GM21825 (cell line): ENCODE measurements around the gene TNS3.

Experiments used
- ATAC-seq: cut with Tn5 transposase; IDR thresholded peaks from one replicate; pipeline ENCODE4 v1.9.1; 2021; ENCODE audit warnings: mild to moderate bottlenecking, moderate library complexity; ENCODE audit not compliant: unreplicated experiment

TNS3 gene

DNA sequence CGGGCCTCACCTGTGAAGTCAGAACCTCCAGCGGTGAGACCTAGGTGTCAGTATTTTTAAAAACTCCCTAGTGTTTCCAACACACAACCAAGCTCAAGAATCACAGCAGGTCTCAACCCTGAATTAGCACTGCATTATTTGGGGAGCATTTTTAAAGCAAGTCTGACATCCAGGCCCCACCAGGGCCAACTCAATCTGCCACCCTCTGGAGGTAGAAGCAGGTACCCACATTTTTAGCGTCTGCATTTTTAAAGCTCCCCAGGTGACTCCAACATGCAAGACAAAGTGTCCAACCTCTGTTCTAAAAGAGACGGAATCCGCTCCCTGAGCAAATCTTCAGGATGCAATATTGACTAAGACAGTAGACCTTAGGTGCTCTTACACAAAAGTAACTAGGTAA lies 225.7 kb downstream of the TNS3 start:
- ATAC-seq = no peak

DNA sequence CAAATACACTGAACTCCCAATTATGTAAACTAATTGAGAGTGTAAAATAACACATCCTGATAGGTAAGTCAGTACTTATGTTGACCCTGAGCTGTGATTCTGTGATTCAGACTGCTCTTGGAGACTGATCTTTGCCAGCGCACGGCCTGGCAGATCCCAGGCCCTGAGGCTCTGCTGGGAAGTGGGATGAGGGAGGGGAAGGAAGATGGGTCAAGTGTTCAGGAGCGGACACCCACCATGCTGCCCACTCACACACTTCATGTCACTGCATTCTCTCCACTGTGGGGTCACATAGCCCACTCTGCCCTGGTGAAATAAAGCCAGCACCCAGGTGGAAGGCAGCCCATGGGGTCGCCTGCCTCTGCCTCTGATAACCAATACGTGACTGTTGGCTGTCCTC lies 226.2 kb downstream of the TNS3 start:
- ATAC-seq = no peak

DNA sequence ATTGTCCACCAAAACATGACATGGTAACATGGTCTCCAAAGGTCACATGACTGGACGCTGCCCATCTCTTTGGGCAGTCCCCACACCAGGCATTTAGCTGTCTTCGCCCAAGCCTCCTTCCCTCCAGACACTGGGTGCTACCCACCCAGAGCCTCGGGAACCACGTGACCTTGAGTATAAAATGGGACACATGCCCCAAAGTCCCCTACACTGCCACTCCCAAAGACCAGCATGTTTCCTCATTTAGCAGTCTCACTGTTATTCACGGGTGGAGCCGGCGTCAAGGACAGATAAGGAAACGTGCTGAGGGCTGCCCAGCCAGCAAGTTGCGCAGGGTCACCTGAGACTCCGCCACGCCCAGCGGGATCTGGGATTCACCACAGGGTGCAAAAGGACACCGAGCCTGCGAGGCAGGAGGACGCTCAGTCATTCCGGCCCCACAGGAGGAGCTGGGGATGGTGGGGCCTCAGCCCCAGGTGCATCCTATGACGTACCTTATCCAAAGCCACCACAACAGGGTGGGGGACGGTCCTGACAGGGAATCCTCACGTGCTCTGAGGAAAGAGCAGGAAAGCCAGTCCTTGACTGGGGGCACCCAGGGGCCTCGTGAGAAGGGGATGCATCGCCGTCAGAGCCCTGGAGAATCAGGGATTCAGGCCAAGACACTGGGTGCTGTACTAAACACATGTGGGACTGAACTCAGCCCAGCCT lies 226.9 kb downstream of the TNS3 start:
- no peak for ATAC-seq

DNA sequence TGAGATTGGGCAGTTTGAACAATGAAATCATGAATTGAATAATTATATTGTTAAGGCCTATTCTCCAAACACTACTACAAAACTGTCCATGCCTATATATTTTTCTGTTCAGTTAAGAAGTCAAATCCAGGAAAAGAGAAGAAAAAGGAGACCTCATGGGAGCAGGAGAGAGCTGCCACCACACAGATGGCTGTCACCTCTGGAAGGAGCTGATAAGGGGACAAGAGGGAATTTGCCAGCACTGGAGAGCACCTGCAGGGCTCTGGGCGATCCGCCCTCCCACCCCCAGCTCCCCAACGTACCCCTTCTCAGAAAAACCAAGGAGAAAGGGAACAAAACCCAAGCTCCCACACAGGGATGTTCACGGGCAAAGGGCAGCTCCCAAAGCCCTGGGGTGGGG lies 227.8 kb downstream of the TNS3 start:
- no peak for ATAC-seq

DNA sequence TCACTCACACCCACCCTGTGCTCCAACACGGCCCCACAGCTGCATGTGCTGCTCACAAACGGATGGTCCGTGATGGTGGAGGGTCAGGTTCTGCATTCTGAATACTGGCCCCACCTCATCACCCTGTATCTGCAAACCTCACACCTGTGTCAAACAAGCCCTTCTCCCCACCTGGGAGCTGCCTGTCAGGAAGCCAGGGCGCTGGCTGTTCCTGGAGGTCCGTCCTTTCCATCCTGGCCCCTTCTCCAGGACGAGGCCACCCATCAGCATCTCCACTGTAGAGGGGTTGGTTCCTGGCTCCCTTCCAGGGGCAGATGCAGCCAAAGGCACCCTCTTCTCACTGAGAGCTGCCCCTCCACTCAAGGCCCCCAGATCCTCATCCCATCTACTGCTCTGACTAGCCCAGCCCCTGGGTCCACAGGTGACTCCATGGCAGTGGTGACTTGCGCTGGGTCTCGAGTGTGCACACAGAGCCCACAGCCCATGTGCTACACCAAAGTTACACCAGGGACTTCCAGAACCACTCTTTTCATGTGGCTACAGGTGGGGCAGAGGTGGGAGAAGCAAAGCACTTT lies 229.4 kb downstream of the TNS3 start:
- ATAC-seq = no peak

DNA sequence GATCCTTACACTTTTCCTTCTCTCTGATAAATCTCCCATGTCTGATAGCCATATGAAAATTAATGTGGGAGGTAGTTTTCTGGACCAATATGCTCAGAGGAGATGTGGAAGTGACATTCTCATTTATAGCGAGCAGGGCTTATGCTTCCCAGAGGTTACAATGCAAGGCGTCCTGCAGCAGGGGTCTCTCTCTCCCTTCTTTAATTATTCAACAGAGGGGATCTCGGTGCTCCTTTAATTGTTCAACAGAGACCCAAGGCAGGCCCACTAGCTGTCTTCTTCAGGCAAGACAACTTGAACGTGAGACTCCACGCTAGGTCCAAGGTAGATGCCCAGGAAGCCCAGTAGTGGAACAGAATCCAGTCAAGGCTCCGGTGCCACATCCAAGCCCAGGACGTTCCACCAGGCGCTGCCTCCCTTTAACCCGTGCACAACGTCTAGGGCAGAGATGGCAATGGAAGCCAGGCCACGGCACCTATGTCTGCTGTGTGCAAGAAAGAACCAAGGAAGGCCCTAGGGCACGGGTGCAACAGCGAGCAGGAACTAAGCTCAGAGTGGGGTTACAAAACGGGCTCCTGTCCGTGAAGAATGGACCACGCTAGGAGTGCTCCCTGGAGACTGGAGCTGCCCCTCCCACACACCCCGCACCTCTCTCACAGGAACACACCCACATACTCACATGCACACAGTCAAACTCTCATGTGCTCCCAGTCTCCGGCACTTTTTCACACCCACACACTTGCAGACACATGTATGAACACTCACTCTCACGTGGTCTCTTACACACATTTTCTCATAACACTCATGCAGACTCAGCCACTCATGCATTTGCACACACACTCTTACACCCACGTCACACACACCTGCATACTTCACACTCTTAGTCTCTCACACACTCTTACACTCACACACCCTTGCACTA lies 230.4 kb downstream of the TNS3 start:
- ATAC-seq = no peak

DNA sequence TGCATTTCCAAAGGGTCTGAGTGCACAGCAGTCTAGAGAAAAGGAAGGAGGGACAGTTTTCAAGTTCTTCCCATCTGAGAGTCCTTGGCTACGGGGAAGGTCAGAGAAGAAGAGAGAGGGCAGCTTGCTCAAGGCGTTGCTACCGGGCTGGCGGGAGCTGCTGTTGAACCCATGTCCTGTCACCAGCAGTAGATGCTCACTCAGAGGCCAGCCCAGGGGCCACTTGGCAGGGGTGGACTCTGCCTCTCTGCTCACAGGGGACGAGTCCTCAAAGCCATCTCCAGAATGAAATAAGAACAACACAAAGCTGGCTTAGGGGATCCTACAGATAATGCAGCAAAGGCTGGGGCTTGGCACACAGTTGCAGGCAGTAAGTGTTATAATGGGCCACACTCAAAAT lies 231.5 kb downstream of the TNS3 start:
- no peak for ATAC-seq

DNA sequence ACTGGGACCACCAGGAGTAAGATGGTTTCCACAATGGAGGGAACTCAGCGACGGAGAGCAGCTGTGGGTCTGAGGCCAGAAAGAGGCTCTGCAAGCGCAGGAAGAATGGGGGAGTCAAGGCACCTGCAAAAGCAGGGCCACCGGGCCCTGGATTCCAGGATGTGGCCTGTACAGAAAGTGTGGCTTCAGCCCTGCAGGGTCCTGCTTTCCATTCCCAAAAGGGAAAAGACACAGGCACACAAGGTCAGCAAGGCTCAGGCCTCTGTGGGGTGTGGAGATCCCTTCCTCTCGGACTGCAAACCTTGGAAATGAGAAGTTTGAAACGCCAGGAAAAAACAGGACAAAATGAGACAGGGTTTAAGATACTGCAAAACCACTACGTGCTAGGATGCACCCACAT lies 232.5 kb downstream of the TNS3 start:
- ATAC-seq = no peak

DNA sequence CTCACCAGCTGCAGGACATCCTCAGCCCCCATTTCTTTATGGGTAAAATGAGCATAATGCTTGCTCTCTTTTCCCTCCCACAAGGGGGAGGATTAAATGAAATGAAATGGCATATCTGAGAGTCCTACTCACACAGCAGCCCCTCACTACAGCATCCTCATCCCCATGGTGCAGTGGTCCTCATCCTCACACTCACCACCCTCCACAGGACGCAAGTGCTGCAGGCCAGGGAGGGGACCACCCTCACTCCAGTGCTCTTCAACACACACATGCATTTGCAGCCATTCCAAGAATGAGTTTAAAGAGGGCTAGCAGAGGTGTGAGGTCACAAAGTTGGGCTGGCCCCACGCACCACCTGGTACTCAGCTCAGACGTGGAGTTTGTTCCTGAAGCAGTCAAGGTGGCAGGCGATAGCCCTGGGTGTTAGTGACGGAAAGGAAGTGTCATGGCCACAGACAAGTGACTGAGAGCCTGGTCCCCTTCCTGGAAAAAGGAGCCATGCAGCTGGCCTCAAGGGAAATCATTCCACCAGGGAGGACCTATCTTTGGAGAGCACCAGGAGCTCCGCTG lies 234.0 kb downstream of the TNS3 start:
- ATAC-seq = no peak

DNA sequence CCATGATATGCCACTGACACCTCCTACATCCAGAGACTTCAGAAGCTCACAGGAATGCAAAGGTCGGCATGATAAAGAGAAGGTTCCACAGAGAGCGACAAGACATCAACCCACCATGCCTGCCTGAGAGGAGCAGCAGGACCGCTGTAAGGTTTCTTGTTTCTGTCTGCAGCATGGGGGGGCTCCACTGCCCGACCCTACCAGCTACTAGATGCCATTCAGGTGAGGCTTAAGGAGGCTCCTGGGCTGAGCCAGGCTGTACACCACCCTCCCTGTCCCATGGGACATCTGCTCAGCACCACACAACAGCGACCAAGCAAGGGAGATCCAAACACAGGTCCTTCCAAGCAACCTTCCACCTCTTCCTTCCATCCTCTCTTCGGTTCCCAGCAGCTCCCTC lies 234.6 kb downstream of the TNS3 start:
- ATAC-seq = no peak

DNA sequence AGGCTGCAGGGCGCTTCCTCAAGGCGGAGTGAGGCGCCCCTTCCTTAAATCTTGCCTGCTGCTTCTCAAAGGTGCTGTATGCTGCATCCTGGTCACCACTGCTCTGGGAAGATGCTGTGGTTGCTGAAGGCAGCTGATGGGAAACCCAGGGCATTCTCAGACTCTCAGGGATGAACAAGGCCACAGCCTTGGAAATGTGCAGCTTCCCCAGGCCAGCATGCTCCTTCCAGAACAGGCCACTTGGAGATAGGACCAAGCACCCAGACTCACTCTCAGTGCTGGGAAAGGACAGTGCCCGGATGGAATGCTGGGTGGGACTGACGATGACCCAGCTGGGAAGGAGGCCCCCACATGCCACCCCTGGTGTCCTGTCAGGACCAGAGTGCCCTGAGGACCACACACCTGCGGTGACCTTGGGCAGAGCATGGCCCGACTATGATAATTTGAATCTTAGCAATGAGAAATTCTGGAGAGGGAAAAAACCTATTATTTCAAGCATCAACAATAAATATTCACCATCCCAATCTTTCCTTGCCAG lies 235.5 kb downstream of the TNS3 start:
- ATAC-seq = no peak

DNA sequence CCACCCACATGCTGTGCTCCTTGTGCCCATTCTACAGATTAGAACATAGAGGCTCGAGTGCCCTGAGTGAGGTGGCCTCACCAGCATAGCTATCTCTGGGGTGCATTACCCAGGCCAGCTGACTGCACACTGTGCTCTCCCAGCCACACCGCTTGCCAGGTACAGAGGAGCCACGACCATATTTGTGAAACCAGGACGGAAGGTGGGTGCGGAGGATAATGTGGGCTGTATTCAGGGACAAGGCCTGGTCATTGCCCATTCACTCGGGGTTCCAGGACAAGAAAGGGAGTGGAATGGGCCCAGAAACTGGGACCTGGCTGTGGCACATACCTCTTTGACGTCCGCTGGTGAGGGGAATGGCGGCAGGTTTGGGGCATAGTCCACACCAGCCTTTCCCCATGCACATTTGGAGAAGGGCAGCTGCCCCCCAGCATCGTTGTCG lies 236.0 kb downstream of the TNS3 start:
- ATAC-seq = no peak

DNA sequence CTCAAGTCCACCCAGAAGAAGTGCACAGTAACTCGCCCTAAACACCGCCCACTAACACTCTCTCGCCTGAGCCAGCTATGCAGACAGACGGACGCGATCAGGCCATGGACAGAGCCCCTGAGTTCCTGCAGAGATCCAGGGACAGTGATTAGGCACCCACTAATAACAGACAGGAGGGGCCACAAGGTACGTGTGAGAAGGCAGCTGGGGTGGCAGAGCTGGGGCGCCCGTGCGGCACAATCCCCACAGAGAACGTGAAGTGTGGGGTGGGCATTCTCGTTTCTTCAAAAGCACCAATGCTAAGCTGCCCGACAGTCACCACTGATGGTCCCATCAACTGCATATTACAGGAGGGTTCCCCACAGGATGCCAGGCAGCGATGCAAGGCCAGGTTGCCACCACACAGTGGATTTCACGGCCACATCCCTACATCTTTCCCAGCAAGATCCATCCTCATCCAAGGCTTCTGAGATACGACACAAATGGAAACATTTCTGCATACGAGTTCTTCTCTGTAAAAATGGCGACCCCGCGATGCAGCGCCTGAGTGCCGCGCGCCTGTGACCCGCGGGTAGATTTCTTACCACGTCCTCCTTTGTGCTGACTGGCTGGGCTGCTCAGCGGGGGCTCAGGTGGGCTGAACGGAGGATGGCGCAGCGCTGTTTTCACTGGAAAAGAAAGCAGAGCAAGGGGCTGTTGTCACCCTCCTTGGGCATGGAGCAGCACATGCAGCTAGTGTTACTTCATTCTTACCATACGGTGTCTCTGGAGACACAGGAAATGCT lies 237.5 kb downstream of the TNS3 start:
- no peak for ATAC-seq

DNA sequence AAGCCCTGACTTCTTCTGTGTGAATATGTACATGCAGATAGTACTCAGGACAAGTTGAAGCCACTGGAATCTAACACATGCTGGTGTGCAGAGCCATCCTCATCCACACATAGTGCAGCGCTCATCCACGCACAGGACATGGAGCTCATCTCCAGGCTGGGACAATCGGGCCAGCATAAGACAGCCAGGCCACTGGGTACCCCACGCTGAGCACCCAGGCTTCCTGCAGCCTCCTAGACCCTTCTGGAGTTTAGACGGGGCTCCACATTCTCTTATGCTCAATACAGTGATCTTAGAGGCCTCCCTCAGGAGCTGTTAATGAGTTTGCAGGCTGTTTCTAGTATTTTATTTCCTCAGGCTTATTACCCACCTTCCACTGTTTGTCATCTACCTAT lies 238.9 kb downstream of the TNS3 start:
- ATAC-seq = no peak

DNA sequence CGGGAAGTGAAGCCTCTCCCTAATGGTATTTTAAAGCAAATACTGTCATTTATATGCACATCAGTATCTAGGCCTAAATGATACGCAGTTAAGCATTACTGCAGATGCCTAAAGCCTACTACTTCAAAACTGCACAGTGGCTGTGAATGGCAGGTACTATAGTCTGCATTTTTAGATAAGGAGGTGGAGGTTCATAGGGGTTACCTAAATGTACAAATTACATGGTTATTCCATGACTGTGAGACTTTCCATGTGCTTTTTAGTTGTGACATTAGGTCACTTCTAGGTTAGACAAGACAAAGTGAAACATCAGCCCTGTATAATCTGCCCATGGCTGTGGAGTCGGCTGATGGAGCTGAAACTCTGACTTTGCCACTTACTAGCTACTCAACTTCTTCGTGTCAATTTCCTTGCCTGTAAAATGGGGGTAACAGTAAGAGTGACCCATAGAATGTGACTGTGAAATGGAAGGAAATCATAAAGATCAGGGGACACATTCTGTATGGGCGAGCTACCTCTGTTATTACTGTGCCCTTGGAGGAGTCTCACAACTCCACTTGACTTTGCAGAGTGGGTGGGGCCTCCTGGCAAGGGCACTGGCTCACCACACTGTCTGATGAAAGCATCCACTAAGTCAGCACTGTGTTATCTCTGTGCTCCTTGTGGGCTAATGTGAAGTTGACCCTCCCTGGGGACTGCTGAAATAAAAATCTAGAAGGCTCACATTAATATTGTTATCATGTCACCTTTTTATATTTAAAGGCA lies 239.4 kb downstream of the TNS3 start:
- ATAC-seq = no peak

DNA sequence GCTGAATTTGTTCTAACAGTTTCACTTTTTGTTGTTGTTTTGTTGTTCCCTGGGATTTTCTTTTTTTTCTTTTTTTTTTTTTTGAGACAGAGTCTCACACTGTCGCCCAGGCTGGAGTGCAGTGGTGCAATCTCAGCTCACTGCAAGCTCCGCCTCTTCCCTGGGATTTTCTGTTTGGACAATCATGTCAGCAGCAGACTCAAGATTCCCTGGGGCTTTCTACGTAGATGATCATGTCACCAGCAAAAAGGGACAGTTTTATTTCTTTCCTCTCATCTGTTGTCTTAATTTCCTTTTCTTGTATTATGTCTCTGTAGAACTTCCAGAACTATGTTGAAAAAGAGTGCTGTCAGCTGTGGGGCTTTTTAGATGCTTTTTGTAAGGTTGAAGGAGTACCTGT lies 241.4 kb downstream of the TNS3 start:
- ATAC-seq = no peak

DNA sequence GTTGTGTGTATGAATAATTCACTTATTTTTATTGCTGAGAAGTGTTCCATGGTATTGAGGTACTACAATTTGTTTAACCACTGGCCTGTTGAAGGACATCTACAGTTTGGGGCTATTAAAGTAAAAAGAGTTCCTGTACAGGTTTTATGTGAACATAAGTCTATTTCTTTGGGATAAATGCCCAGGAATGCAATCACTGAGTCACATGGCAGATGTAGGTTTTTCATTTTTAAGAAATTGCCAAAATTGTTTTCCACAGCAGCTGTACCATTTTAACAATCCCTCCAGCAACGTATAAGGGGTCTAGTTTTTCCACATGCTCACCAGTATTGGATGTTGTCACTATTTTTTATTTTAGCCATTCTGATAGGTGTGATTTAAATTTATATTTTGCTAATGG lies 243.9 kb downstream of the TNS3 start:
- ATAC-seq = no peak

DNA sequence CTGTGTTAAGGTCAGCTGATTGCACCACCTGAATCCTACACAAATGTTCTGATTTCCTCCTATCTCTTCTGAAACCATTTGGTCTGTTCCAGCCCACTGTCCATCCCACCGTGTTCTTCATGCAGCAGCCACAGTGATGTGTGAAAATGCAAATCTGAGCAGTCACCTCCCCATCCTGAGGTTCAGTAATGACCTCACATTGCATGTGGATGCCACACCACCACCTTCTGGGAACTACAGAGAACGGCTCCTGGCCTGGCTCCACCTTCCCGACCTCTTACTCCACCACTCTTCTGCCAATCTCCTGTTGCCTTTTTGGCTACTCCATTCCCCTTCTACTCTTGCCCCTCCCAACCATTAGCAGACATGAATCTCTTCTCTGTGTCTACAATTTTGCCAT lies 244.4 kb downstream of the TNS3 start:
- peak; percentile 86 for ATAC-seq

DNA sequence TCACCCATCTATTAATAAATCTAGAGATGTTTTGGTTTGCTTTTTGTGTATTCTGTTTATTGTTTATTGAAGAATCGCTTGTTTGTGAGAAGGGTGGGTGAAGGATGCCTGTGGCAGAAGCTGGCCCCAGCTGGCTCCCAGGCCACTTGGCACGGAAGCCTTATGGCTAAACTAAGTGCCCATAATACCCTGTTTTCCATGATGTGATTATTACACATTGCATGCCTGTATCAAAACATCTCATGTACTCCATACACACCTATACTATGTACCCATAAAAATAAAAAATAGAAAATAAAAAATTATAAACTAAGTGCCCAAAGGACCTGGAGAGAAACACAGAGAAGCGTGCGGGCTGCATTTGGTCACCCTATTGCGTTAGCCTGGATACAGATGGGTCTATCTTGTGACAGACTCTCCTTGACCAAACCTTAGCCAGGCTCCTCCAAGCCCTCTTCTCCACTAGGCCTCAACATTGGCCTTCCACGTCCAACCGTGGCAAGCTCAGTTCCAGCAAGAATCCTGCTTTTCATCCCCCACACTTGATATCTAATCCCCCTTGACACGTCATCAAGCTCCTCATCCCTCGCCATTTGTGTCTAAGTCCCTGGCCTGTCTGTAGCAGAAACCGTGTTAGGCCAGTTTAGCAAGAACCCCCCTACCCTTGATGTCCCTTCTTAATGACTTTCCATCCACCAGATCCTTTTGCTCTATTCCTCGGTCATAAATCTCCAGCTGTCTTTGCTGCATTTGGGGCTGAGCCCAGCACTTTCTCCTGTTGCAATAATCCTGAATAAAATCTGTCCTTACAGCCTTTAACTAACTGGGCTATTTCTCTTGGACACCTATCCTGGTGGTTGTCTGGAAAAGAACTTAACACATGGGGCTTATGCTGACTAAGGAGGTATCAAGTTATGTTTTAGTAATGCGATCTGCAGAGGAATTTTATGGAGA lies 245.2 kb downstream of the TNS3 start:
- no peak for ATAC-seq
